NCI-H510A treated with DMSO at 0.1 percent for 48 hours (cell line): ENCODE results near the gene RHBDL3.

Source experiments
- DNase-seq: peaks from one replicate; lab custom pipeline; 2025; lab: John Stamatoyannopoulos, UW

The RHBDL3 gene

GRCh38 chr17:32357615-32358014 lies 92.0 kb downstream of the RHBDL3 start:
- DNase-seq: no peak

GRCh38 chr17:32361270-32361669 lies 95.6 kb downstream of the RHBDL3 start:
- DNase-seq: no peak

GRCh38 chr17:32370426-32370825 lies 104.8 kb downstream of the RHBDL3 start:
- DNase-seq: no peak
